Naive B cell (primary cell): ENCODE data around the gene OR8U1. TPM values are rescaled to one million over a fixed set of nuclear protein-coding genes. Genes with fewer than 3 reads are reported as not detected.
A peak's percentile ranks its signal among the peaks of the same experiment; 100 is the strongest.
"Not testable (repeated sequence)": the region's sequence is repeated elsewhere in the genome, so short reads cannot be mapped to it uniquely, and the experiment has no call there.

ENCODE experiments used
- ATAC-seq, 2 donors: fragments of 150-1000 bp; cut with Tn5 transposase; 2 replicates each; pipeline ENCODE4 v1.10.0; 2021; ENCODE audit warnings: low read depth in 2 of 2, mild to moderate bottlenecking in 2 of 2, moderate library complexity in 2 of 2
- DNase-seq: peaks from one replicate; pipeline ENCODE4 v3.0.0; 2022
- H3K27ac Mint-ChIP-seq, 6 donors: one replicate each; pipeline ENCODE4 v1.8.0; 2020 to 2022; ENCODE audit warnings: mild to moderate bottlenecking in 6 of 6, mixed read lengths in 6 of 6, moderate library complexity in 5 of 6, inconsistent platforms in 2 of 6
- H3K27me3 Mint-ChIP-seq, 3 donors: one replicate each; pipeline ENCODE4 v1.8.0; 2021 to 2022; ENCODE audit warnings: mixed read lengths in 3 of 3, mild to moderate bottlenecking in 1 of 3
- H3K36me3 Mint-ChIP-seq, 2 donors: one replicate each; pipeline ENCODE4 v1.8.0; 2020 to 2022; ENCODE audit warnings: mixed read lengths in 2 of 2, inconsistent platforms in 1 of 2, mild to moderate bottlenecking in 1 of 2
- H3K4me1 Mint-ChIP-seq, 3 donors: one replicate each; pipeline ENCODE4 v1.8.0; 2020 to 2022; ENCODE audit warnings: mixed read lengths in 3 of 3, inconsistent platforms in 1 of 3, mild to moderate bottlenecking in 1 of 3, moderate library complexity in 1 of 3
- H3K4me3 Mint-ChIP-seq, 8 donors: one replicate each; pipeline ENCODE4 v1.8.0; 2020 to 2022; ENCODE audit warnings: mild to moderate bottlenecking in 8 of 8, mixed read lengths in 8 of 8, moderate library complexity in 8 of 8, inconsistent platforms in 2 of 8
- H3K9me3 Mint-ChIP-seq, 7 donors: one replicate each; pipeline ENCODE4 v1.8.0; 2020 to 2022; ENCODE audit warnings: mixed read lengths in 7 of 7, mild to moderate bottlenecking in 5 of 7, inconsistent platforms in 2 of 7, moderate library complexity in 1 of 7
- polyA plus RNA-seq, 6 donors: library from polyadenylated mRNA; unstranded; fragments of 300-500 nt; fragmentation: Illumina TruSeq; gene quantifications; one replicate each; pipeline ENCODE4 v1.2.3, GENCODE V29; 2021; ENCODE audit warnings: low read depth in 6 of 6

Gene OR8U1
- polyA plus RNA-seq, result not detected

DNA sequence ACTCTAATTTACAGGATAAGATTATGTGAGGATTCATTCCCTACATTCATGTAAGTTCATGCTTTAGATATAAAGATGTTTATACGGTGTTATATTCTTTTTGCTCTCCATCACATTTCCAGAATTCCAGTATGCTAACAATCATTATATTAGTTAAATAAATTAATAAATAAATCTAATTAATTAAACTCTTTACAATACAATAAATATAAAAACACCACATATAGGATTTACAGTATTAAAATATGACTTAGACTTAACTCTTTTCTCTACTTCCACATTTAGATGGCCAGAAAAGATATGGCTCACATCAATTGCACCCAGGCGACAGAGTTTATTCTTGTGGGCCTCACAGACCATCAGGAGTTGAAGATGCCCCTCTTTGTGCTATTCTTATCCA lies at the start of gene OR8U1:
Gene OR8U1 (plus strand): TSS at position 301 of the 400 bp plus-strand sequence. CDS start 0 bp downstream, at position 301.
- Mint-ChIP-seq H3K4me3 (no peak within 1 kb of the TSS), H3K27ac (no peak within 1 kb of the TSS), H3K36me3 (no peaks in the 10 kb centered on the region), H3K9me3 (peaks cover 0 to 13% (median 6%) of the 10 kb centered on the region in 7 donors), H3K4me1 (no peaks in the 10 kb centered on the region), H3K27me3 (no peaks in the 10 kb centered on the region)
- DNase-seq, result no peak
- no peak for ATAC-seq

DNA sequence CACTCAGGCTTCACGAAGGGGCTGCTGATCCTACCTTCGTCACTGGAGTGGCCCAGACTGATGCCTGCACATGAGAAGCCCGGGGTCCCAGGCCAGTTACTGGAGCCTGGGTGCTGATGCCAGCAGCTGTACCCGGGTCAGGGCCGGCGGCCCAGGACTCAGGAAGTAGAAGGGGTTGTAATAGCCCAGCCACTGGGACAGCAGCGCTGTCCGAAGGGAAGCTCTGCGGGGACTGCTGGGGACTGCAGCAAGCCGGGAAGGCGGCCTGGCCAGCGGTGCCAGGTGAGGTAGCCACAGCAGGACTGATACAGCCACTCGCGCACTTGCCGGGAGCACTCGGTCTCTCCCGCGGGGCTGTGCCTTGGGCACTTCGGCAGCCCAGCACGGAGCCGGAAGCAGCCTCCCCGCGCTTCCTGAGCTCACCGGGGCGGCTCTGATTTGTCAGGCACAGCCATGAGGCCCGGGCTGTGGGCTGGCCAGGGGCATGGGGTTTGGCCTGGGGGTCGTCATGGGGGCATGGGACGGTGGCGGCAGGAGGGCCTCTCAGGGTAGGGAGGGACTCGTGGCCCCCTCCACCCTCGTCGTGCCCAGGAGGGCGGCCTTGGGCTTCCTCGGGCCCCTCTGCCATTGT lies 43.4 kb upstream of the OR8U1 start:
- ATAC-seq (no peak), DNase-seq (no peak)
- Mint-ChIP-seq H3K9me3 (peaks cover 0 to 18% (median 4%) of the 10 kb centered on the region in 7 donors), H3K27ac (no peak overlapping the region), H3K4me1 (no peaks in the 10 kb centered on the region), H3K4me3 (no peak overlapping the region), H3K36me3 (peaks cover 0 to 5% of the 10 kb centered on the region in 2 donors), H3K27me3 (no peaks in the 10 kb centered on the region)

DNA sequence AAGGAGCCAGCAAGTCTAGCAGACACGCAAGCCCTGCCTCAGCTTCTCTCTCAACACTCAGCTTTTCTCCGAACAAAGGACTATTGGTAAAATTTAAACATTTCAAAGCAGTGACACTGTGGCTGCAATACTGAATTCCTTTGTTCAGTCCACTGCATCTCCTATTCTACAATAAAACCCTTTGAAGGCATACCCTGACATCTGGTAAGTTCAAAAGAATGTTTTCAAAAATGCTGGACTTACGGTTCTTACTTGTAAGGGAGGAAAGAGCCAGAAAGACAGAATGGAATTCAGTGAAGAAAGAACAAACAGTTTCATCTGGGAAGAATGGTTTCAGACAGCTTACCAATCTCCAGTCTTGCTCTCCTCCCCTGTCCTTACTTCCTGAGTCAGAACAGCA lies 42.3 kb upstream of the OR8U1 start:
- ATAC-seq (no peak), DNase-seq (no peak)
- no peaks in the 10 kb centered on the region for H3K4me1 Mint-ChIP-seq
- H3K27ac Mint-ChIP-seq, result no peak overlapping the region
- no peaks in the 10 kb centered on the region for H3K27me3 Mint-ChIP-seq
- peaks cover 0 to 5% of the 10 kb centered on the region in 2 donors for H3K36me3 Mint-ChIP-seq
- peaks cover 0 to 11% (median 4%) of the 10 kb centered on the region in 7 donors for H3K9me3 Mint-ChIP-seq
- H3K4me3 Mint-ChIP-seq, result no peak overlapping the region

DNA sequence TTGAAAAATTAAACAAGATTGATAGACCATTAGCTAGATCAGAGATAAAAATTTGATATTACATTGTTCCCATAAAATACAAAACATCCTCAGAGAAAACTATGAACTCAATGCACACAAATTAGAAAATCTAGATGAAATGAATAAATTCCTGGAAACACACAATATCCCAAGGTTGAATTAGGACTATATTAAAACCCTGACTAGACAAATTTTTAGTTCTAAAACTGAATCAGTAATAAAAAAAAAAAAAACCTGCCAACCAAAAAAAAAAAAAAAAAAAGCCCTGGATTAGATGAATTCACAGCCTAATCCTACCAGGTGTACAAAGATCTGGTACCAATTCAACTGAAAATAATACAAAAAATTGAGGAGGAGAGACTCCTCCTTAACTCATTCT lies 35.1 kb upstream of the OR8U1 start:
- no peak overlapping the region for H3K4me3 Mint-ChIP-seq
- no peak for DNase-seq
- peaks cover 0 to 17% (median 7%) of the 10 kb centered on the region in 7 donors for H3K9me3 Mint-ChIP-seq
- H3K36me3 Mint-ChIP-seq, result no peaks in the 10 kb centered on the region
- H3K27ac Mint-ChIP-seq, result no peak overlapping the region
- H3K27me3 Mint-ChIP-seq, result no peaks in the 10 kb centered on the region
- no peaks in the 10 kb centered on the region for H3K4me1 Mint-ChIP-seq
- ATAC-seq, result no peak

DNA sequence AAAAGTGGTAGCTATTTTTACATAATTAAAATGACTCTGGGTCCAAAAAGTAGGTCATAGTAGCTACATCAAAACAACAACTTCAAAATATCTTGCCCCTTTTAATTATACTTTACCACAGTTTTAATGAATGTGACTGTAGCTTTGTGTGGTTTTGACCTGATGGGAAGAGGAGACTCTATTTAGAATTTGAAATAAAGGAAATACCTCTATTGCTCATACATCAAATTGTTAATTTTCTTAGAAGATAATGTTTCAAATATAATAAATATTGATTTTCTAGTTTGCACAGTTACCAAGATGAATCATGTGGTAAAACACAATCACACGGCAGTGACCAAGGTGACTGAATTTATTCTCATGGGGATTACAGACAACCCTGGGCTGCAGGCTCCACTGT lies 29.7 kb upstream of the OR8U1 start, which contains the start of gene OR8K1:
Gene OR8K1 (plus strand): TSS at position 301 of the 400 bp plus-strand sequence. CDS start 0 bp downstream, at position 301.
- Mint-ChIP-seq H3K4me3 (no peak within 1 kb of the TSS), H3K4me1 (no peaks in the 10 kb centered on the region), H3K9me3 (peaks cover 0 to 10% (median 8%) of the 10 kb centered on the region in 7 donors), H3K27me3 (no peaks in the 10 kb centered on the region), H3K36me3 (no peaks in the 10 kb centered on the region), H3K27ac (no peak within 1 kb of the TSS)
- DNase-seq (no peak), ATAC-seq (no peak)

DNA sequence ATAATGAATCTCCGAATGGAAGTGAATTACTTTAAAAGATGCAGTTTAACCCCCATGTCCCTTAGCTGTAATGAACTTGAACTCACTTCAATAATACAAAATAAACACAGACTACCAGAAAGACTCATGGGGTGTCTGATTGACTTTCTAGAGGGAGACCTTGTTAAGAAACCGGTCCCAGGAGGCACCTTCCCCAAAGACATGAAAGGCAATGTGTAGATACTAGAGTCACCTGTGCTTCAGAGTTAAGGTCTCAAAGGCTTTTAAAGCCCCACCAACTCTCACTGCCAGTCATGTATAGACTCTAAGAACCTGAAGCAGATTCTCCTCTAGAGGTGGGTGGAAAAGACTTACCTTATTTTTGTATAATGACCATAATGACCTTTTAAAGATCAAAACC lies 21.4 kb upstream of the OR8U1 start, which contains the start of gene OR8J1:
Gene OR8J1 (plus strand): TSS at position 301 of the 400 bp plus-strand sequence. CDS start 5,956 bp downstream, outside the sequence.
- Mint-ChIP-seq H3K9me3 (peaks cover 0 to 4% (median 0%) of the 10 kb centered on the region in 7 donors), H3K27me3 (no peaks in the 10 kb centered on the region), H3K4me1 (no peaks in the 10 kb centered on the region), H3K36me3 (no peaks in the 10 kb centered on the region), H3K27ac (no peak within 1 kb of the TSS), H3K4me3 (no peak within 1 kb of the TSS)
- DNase-seq (no peak), ATAC-seq (no peak)

- no peak for ATAC-seq
- Mint-ChIP-seq H3K27me3 (no peaks in the 10 kb centered on the region), H3K9me3 (peaks cover 0 to 17% (median 4%) of the 10 kb centered on the region in 7 donors), H3K36me3 (no peaks in the 10 kb centered on the region), H3K4me1 (no peaks in the 10 kb centered on the region), H3K4me3 (no peak overlapping the region), H3K27ac (no peak overlapping the region)
- DNase-seq, result no peak
Measured at GRCh38 chr11:56380120-56380519, 4.7 kb downstream of the OR8U1 start.

- Mint-ChIP-seq H3K36me3 (no peaks in the 10 kb centered on the region), H3K27ac (no peak overlapping the region), H3K27me3 (no peaks in the 10 kb centered on the region), H3K4me1 (no peaks in the 10 kb centered on the region), H3K9me3 (peaks cover 0 to 10% (median 3%) of the 10 kb centered on the region in 7 donors), H3K4me3 (no peak overlapping the region)
- no peak for ATAC-seq
- DNase-seq, result no peak
Measured at GRCh38 chr11:56394381-56394780, 19.0 kb downstream of the OR8U1 start.

DNA sequence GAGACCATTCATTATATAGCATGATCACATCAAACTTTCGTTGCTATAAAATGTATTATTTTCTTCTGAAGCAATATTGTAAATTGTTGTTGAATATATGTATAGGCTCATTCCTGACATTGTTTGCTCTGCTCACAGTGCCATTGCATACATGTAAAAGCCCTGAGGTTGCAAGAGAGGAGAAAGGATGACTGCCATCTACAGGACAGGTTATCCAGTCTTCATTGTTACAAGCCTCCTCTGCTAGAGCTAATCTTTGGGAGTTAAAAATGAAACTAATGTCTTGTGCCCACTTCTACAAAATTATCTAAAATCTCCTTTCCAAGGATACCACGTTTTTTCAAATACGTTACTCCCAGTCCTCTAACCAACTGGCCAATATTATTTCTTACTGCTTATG lies 20.6 kb downstream of the OR8U1 start:
- ATAC-seq (no peak), DNase-seq (no peak)
- no peaks in the 10 kb centered on the region for H3K36me3 Mint-ChIP-seq
- peaks cover 0 to 8% (median 3%) of the 10 kb centered on the region in 7 donors for H3K9me3 Mint-ChIP-seq
- H3K27ac Mint-ChIP-seq, result no peak overlapping the region
- H3K4me1 Mint-ChIP-seq, result no peaks in the 10 kb centered on the region
- H3K4me3 Mint-ChIP-seq, result no peak overlapping the region
- H3K27me3 Mint-ChIP-seq, result no peaks in the 10 kb centered on the region

DNA sequence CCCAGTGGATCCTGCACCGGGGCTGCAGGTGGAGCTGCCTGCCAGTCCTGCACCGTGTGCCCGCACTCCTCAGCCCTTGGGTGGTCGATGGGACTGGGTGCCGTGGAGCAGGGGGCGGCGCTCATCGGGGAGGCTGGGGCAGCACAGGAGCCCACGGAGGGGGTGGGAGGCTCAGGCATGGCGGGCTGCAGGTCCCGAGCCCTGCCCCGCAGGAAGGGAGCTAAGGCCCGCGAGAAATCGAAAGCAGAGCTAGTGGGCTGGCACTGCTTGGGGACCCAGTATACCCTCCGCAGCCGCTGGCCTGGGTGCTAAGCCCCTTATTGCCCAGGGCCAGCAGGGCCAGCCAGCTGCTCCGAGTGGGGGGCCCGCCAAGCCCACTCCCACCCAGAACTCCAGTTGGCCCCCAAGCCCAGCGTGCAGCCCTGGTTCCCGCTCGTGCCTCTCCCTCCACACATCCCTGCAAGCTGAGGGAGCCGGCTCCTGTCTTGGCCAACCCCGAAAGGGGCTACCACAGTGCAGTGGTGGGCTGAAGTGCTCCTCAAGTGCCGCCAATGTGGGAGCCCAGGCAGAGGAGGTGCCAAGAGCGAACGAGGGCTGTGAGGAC lies 26.5 kb downstream of the OR8U1 start:
- H3K27ac Mint-ChIP-seq, H3K4me1 Mint-ChIP-seq, H3K36me3 Mint-ChIP-seq, DNase-seq, H3K4me3 Mint-ChIP-seq, ATAC-seq, H3K27me3 Mint-ChIP-seq: not testable (repeated sequence)
- H3K9me3 Mint-ChIP-seq, result peaks cover 2 to 17% (median 6%) of the 10 kb centered on the region in 7 donors

DNA sequence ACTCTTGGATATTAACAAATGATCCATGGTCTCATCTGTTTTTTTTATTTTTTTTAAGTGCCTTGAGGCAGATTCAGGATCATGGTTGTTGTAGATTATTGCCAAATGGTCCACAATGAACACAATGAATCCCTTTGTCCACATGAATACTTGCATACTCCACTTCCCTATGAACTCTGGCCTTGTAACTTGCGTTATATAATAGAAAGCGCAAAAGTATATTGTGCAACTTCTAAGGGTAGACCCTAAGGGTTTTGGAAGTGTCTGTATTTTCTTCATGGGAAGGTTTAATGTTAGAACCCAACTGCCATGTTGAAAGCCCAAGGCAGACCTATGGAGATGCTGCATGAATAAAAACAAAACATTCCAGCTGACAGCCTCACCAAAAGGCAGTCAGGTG lies 29.0 kb downstream of the OR8U1 start:
- H3K27me3 Mint-ChIP-seq, result no peaks in the 10 kb centered on the region
- no peak for ATAC-seq

DNA sequence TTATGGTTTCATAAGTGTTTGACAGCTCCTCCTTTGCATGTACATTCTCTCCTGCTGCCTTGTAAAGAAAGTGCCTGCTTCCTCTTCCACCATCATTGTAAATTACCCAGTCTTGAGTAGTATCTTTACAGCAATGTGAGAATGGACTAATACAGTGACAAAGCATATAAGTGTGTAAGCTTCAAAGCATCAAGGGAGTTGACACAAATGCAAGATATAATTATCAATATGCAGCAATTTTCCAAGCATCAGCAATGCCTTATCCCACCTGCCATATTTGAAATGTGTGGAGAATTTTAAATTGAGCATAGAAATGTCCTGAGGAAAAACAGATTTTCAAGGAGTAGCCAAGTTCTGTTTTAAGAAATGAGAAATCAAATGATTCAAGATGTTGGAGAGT lies 35.4 kb downstream of the OR8U1 start:
- Mint-ChIP-seq H3K36me3 (peaks cover 0 to 7% of the 10 kb centered on the region in 2 donors), H3K4me1 (no peaks in the 10 kb centered on the region), H3K4me3 (no peak overlapping the region), H3K27ac (peak overlapping the region in 1 of 6 donors; percentile 1), H3K9me3 (peaks cover 0 to 22% (median 7%) of the 10 kb centered on the region in 7 donors), H3K27me3 (no peaks in the 10 kb centered on the region)
- DNase-seq (no peak), ATAC-seq (no peak)

More for the DNA sequence above, 29.0 kb downstream of the OR8U1 start:
- Mint-ChIP-seq H3K4me3 (no peak overlapping the region), H3K4me1 (no peaks in the 10 kb centered on the region), H3K9me3 (peaks cover 2 to 26% (median 6%) of the 10 kb centered on the region in 7 donors), H3K36me3 (peaks cover 0 to 7% of the 10 kb centered on the region in 2 donors), H3K27ac (no peak overlapping the region)
- DNase-seq, result no peak

- Mint-ChIP-seq H3K36me3 (peaks cover 0 to 7% of the 10 kb centered on the region in 2 donors), H3K4me3 (no peak within 1 kb of the TSS), H3K27me3 (no peaks in the 10 kb centered on the region), H3K27ac (peak within 1 kb of the TSS in 1 of 6 donors; percentile 74), H3K4me1 (no peaks in the 10 kb centered on the region), H3K9me3 (peaks cover 0 to 18% (median 5%) of the 10 kb centered on the region in 7 donors)
- no peak for DNase-seq
- no peak for ATAC-seq
Measured at GRCh38 chr11:56412396-56412795, 37.0 kb downstream of the OR8U1 start, which contains the start of gene OR5AL1. Gene OR5AL1 (plus strand): TSS chr11:56412696.
